Germinal center (tissue), 1 donor: ENCODE data around the gene MRGPRF.
A peak's percentile ranks its signal among the peaks of the same experiment; 100 is the strongest.

ENCODE experiments used
- DNase-seq: peaks from one replicate; pipeline ENCODE4 v3.0.0; 2012; ENCODE audit warnings: mixed read lengths, low spot score

The MRGPRF gene

DNA sequence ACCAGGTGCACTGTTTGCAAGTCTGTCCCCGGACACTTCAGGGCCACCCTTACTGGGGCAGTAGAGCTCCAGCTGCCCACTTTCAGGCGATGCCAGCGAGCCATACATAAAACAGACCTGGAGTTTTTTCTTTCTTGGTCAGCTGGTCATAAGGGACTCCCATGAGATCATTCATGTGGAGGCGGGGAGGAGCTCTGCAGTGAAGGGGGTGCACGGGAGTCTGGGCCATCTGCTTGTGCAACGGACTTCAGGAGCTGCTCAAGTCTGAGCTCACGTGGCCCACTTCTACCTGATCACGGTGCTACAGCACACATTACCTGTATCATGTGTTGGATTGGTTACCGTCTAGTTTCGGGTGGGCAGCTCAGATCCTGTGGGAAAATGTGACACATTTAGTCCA lies 9.2 kb upstream of the MRGPRF start:
- DNase-seq: no peak

DNA sequence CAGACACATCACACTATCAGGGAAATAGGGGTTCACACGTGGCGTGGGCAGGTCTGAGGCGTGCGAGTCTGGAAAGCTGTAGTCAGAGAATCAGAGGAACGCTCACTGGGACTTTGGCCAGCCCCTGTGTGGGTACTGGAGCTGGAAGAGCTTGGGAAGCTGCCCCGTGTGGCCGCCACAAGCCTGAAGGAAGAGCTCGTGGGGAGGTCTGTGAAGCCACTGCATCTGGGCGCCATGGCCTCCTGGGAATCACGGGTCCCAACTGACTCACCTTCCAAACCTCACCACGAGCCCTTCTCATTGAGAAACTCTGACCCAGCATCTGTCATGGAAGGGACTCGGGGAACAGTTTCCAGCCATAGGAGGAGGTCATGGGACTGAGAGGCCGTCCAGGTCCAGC lies 5.9 kb upstream of the MRGPRF start:
- no peak for DNase-seq

DNA sequence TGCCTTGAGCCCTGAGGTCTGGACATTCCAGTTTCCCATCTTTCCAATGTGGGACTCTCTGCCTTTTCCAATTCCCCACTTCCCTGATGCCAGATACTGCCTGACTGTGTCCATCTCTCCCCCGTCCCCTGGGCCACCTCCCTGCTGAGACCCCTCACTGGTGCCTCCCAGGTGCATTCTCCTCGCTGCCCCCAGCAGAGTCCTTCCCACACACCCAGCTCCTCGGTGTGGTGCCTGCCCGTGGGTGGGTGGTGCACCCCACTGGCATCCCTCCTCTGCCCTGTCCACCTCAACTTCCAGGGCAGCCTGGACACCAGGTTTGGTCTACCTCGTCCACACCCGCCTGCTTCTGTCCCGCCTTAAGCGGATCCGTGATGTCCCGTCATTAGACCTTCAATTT lies 4.9 kb upstream of the MRGPRF start:
- DNase-seq: no peak

DNA sequence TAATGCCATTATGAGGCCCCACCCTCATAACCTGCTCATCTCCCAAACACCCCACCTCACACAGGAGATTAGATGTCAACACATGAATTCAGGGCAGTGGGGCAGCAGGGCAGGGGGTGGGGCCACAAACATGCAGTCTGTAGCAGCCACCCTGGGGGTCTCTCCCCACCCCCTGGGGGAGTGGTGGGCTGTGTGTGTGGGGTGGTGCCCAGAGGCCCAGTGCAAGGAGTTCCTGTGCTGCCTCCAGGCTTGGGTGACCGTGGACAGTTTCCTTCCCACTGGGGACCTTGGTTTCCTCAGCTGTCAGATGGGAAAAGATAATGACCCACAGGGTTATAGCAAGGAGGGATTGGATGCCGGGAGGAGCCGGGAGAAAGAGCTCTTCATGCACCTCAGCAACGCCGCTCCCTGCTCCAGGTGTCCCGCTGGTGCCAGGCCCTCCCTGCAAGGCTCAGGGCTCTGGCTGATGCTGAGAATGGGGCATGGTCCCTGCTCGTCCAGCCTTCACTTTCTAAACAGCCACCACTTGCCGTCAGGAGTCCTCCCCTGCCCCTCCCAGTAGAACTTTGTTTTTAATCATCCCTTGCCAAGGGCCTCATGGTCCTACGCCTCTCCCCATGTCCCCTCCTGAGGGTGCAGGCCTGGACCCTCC lies 2.0 kb upstream of the MRGPRF start:
- no peak for DNase-seq

DNA sequence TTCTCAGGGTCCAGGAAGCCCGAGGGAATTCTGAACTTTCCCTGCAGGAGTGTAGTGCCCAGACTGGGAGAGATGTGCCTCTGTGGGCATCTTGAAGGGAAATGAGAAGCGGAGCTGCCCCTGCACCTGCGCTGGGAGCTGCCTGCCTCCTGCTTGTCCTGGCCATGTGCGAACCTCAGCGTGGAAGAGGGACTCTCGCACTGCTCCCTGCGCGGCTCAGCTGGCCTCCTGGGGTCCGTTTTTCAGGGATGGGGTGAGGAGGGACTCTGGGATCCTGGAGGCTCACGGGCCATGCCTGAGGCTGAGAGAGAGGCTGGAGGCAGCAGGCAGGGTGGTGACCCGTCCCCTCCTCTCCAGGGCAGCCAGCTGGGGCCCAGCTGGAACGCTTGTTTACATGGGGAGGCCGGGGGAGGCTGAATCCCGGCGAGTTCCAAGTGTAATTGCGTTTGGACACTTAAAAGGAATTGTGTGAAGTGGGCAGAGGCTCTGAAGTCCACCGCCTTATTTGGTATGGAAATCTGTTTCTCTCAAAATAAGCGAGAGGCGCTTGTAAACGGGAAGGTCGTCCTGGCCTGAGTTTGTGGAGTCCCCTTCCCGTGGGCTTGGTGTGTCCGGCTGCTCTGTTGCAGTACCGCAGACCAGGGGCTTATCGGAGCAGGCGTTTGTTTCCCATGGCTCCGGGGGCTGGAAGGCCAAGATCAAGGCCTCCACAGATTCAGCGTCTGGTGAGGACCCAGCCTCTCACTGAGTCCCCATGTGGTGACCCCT lies 1.2 kb upstream of the MRGPRF start:
- no peak for DNase-seq

DNA sequence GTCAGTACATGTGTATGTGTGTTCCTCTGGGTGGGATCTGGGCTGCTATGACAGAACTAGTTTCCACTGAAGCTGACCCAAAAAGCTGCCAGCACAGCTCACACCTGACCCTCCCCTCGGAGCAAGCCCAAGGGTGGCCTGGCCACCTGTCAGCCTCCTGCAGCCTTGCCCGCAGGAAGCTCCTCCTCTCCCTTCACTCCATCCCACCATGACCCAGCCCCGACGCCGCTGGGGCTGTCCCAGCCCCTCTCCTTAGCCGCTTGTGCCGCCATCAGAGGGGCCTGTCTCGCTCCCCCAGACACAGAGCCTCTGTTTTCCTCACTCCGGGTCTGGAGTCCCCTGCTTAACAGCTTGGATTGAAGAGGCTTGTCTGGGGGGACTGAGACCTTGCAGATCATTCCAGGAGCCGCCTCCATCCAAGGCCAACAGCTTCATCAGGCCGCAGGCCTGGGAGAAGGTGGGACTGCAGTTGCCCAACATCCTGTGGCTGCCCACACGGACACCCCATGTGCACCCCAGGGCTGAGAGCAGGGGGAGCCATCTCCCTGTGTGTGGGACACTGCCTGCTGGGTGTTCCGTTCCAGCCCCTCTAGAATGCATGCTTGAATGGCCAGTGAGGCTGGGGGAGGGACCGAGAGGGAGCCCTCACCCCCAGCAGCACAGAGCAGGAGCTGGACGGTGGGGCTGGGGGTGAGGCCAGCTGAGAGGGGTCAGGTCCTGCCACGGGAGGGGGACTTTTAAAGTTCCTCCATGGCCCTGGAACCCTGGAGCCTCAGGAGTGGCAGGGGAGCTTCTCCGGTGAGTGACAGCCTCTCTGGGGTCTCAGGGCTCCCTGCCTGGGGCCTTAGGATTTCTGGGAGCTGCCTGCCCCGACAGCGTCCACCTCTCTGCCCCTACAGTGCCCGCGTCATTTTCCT lies 696 bp downstream of the MRGPRF start:
- DNase-seq: no peak

DNA sequence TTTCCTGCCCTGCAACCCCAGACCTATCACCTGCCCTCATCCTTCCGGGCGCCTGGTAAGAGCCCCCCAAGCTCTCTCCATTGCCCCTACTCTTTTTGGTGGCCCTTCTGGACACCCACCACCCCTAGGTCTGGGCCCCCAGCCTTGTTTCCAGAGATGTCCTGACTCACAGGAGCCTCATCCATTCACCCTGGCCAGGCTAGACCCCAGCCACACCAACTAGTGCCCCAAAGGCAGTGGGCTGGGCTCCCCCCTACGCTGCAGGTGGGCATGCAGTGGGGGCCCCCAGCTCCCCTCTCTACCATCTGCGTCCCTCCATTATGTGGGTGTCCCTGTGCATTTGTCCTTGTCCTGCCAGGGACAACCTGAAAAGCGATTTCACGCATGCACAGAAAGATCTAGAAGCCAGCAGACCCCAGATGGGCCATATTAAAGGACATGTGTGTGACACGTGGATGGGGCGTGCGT lies 1.4 kb downstream of the MRGPRF start:
- DNase-seq: no peak

DNA sequence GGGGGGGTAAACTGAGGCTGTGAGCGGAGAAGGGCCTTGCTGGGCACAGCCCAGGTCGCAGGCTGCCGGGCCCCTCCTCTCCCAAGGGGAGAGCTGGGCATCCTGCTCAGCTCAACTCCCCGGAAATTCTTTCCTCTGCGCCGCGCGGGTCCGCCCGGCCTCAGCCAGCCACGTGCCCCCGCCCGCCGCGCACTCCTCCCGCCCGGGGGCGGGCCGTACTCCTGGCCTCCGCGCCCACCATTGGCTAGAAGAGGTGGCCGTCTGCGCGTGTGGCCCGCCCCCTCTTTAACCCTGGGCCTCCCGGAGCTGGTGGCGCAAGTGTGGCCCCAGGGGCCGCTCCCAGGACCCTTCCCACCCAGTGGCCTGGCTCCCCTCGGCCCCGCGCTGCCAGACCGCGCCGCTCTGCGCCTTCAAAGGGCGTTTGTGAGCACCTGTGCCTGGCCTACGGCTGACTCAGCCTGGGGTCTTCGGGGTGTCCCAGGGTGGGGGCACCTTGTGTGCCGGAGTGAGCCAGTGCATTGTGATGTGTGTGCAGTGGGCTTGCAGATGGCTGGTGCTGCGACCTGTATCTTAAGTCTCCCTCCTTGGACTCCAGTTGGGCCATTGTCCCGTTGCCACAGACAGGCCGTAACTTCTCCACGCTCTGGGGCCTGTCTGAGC lies 2.0 kb downstream of the MRGPRF start:
- DNase-seq: peak; percentile 53

DNA sequence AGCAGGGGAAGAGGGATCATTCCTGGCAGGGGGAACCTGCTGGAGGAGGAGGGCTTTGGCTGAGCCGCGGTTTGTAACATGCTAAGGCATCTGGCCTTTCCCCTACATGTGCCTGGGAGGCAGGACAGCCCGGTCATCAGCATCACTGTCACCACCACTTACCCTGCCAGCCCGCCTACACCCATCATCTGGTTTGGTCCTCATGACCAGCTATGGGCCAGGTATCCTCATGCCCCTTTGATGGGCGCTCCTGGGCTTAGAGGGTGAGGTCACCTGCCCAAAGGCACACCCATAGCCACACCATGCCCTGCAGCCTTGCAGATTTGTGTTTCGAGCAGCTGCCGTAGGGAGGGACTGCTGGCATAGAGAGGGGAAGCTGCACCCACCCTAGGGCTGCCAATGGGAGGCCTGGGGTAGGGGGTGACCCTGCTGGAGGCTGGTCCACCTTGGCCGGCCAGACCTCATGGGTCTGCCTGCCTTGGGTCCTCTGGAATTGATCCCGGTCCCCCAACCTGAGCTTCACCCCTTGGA lies 2.6 kb downstream of the MRGPRF start:
- DNase-seq: no peak

DNA sequence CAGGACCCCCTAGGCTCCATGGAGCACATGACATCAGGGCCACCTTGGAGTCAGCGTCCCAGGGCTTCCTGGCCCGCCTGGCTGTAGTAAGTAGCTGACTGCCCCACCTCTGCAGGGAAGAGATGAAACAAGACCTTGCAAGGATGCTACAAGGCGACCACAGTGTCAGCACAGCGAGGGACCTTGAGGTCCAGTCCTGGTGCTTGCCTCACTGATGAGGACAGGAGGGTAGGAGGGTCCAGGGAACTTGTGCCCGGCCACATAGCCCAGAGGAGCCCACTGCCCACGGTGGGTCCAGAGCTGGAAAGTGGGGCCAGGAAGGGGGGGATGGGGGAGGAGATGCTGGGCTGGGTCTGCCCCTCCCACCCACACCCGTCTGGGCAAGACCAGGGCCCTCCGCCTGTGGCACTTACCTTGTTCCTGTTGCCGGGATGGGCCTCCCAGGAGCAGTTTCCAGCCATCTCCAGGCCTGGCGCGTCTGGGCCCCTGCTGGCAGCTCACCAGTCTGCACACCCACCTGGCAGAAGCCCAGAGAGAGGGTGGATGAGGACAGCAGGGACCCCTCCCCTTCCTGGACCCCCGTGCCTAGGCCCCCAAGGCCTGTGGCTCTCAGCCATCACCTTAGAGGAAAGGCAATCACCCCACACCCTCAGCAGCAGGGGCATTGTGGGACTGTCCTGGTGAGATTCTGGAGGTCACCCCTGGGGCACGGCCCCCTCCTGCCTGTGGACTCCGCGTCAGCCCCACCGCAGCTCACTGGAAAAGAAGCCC lies 3.4 kb downstream of the MRGPRF start:
- no peak for DNase-seq

DNA sequence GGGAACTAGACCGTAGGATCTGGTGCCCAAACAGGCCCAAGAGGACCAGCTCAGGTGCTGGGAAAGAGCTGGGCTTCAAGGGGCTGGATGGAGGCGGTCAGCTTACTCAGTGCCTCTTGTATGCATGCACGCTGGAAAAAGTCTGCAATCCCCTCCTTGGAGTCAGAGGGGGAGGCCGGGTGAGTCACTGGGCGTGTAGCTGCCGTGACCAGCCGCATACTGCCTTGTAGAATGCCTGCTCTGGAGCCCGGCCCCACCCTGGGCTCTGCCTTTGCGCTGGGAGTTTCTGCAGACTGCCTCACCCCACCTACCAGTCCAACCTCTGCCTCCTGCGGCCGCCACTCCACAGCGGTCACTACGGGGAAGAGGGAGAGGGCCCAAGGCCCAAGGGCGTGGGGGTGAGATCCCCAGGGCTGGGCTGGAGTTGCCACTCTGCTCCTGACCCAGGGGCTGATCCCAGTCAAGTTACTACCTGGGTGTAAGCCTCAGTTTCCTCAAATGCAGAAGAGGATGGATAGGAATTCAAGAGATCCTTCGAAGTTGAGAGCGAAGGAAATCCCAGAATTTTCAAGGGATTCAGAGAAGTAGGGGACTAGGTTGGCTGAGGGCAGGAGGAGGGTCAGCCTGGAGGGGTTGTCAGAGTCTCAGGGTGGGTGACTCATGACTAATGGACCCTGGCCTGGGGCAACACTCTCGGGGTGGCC lies 4.2 kb downstream of the MRGPRF start:
- DNase-seq: no peak

DNA sequence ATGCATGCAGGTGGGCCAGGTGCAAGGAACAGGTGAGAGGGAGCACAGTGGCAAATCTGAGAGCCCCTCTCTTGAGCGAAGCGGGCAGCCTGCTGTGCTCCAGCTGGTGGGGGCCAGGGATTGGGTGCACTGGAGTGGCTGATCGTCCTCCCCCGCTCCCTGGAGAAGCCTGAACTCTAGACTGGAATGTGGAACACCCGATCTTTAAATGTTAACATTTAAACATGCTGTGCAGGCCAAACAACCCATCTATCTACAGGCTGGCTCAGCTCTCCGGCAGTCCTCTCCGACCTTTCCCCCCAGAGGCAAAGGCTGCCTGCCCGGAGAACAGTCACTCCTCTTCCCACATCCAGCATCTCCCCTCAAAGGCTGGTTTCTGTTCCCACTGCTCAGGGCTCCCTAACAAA lies 5.1 kb downstream of the MRGPRF start:
- DNase-seq: no peak

DNA sequence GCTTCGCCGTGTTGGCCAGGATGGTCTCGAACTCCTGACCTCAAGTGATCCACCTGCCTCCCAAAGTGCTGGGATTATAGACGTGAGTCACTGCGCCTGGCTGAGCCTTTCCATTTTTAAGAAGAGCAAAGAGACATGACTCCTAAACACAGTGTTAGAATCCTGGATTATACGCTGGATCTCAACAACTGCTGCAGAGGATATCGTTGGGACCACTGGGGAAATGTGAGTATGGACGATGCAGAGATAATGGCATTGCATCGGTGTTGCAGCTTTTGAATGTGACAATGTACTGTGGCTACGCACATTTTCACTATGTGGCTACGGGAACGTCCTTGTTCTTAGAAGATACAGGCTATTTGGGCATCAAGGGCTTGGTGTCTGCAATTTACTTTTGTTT lies 6.2 kb downstream of the MRGPRF start:
- no peak for DNase-seq

DNA sequence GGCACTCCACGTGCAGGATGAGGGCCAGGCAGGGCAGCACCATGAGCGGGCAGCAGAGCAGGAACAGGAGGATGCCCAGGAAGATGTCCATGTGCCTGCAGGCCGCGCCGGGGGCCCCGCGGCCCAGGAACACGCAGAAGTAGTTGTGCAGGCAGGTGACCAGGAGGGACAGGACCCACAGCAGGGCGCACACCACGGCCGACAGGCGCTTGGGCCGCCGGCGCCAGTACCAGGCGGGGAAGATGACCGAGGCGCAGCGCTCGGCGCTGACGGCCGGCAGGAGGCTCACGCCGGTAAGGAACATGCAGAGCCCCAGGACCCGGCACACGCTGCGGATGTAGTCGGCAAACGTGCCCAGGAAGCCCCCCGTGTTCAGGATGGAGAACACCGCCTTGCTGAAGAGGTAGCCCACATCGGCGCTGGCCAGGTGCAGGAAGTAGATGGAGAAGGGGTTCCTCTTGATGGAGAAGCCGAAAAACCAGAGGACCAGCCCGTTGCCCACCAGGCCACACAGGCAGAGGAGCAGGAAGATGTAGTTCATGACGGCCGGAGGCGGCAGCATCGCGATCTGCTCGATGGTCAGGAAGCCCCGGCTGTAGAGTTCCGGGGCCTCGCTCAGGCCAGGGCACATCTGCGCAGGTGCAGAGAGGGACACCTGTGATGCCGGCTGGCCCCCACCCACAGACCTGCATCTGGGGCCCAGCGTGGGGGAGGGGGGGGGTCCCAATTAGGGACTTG lies 7.2 kb downstream of the MRGPRF start:
- no peak for DNase-seq

DNA sequence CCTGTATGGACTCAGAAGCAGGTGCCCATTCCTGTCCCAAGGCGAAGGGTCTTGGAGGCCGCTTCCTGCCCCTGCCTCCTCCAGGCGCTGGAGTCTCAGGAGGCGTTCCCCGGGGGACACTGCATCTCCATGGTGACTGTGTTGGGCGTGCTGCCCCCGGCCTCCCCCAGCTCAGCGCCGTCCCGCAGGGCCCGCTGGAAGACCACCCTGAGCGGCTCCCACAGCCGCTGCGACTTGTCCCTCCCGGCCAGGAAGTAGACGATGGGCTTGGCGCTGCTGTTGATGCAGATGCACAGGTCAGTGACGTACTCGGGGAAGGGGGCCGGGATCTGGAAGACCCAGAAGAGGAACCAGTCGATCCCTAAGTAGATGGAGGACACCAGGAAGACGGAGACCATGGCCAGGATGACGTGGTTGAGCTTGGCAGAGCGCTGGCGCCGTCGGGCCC lies 7.8 kb downstream of the MRGPRF start:
- no peak for DNase-seq

DNA sequence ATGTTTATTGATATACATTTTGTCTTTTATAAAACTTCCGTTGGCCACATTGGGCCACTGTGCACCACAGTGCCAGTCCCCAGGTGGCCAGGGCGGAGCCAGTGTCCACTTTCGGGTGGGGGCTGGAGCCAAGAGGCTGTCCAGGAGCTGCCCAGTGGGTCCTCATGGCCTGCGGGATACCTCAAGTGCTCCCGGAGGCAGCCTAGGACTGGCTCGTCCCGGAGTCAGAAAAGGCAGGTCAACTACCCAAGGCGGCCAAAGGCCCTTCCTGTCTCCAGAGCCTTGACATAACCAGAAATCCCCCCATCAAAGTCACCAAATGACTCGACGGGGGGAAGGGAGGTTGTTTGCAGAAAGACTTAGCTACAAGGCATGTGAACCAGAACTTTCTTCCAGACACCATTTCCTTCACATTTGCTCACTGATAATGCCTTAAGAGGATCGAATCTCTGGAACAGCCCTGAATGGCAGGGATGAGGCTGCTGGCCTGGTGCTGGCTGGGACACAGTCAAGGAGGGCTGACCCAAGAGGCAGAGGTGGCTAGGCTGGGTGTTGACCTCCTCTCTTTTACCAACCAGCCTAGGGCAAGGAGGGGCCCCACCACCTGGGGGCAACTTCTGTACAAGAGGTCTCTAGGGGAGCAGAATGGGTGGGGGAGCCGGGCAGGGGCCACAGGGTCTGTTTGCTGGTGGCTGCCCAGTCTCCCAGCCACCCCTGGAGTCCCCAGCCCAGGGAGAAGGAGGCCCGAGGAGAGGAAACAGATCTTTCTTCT lies 8.4 kb downstream of the MRGPRF start:
- no peak for DNase-seq

DNA sequence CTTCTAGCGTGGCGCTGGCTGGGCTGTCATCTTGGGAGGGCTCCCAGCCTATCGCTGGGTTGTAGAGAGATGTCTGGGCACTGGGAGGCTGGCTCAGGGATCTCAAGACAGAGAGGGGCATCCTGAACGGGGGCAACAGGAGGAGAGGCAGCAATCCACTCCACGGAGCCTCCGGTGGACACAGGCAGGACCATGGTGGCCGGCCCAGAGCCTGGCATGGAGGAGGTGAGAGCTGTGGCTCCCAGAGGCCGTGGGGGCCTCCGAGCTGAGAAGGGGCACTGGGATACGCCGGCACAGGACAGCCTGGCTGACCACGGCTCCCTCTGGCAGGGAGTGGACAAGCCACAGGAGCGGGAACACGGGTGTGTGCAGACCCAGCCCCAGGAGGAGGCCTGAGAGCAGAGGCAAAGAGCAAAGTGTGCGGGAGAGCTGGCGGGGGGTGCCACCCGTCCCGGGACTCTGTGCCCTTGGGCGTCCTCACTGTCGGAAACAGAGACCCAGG lies 9.1 kb downstream of the MRGPRF start:
- DNase-seq: no peak

DNA sequence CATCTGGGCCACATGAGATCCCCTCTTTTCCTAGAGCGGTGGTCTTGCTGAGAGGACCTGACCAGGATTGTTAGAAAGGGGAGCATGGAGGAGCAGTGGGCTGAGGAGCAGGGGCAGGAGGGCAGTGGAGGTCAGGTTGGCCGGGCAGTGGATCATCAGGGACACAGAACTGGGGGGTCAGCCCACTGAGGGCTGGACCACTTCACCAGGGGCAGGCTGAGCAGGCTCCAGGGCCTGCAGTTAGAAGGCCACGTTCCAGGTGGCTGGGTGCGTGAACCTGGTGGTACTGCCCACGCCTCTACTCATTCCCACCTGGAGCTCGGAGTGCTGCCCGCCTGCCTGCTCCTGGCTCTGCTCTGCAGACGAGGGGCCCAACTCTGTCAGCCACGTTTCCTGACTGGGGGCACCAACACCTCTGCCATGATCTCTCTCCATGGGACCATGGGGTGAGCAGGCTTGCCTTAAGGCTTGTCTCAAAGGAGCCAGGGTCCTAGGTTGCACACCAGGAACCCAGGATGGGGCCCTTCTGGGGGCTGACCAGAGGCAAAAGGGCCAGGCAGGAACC lies 9.7 kb downstream of the MRGPRF start:
- no peak for DNase-seq
